Activated CD4-positive, alpha-beta T cell treated with anti-CD3 and anti-CD28 coated beads, Interleukin-2, amount 10 ng/mL, durations not matched to agents 7 days and 5 days (primary cell): Measurements from ENCODE around the gene SMIM35. TPM values are rescaled to one million over a fixed set of nuclear protein-coding genes. Genes with fewer than 3 reads are reported as not detected.
"Not testable (repeated sequence)": the region's sequence is repeated elsewhere in the genome, so short reads cannot be mapped to it uniquely, and the experiment has no call there.

Source experiments
- CTCF ChIA-PET: fragments of 350-600 bp; sonication (Branson Sonifier 250); formaldehyde crosslinking; loops from one replicate; lab custom pipeline; 2021; ENCODE audit warnings: antibody characterized with exemption; lab: Charles Lee
- POLR2A ChIA-PET: fragments of 350-600 bp; sonication (Branson Sonifier 250); formaldehyde crosslinking; loops from one replicate; lab custom pipeline; 2021; ENCODE audit warnings: antibody characterized with exemption; lab: Charles Lee
- DNase-seq: peaks from one replicate; pipeline ENCODE4 v3.0.0-alpha.2; 2020
- H3K27ac Mint-ChIP-seq: one replicate; pipeline ENCODE4 v1.8.0; 2021; ENCODE audit warnings: mild to moderate bottlenecking, moderate library complexity, mixed read lengths
- H3K27me3 Mint-ChIP-seq: one replicate; pipeline ENCODE4 v1.8.0; 2021; ENCODE audit warnings: mixed read lengths
- H3K36me3 Mint-ChIP-seq: one replicate; pipeline ENCODE4 v1.8.0; 2021; ENCODE audit warnings: low read depth, mixed read lengths
- H3K4me1 Mint-ChIP-seq: one replicate; pipeline ENCODE4 v1.8.0; 2021; ENCODE audit warnings: mixed read lengths
- H3K4me3 Mint-ChIP-seq: one replicate; pipeline ENCODE4 v1.8.0; 2021; ENCODE audit warnings: mild to moderate bottlenecking, moderate library complexity, mixed read lengths
- H3K9me3 Mint-ChIP-seq: one replicate; pipeline ENCODE4 v1.8.0; 2021; ENCODE audit warnings: mixed read lengths
- total RNA-seq, 2 experiments: library from RNA; stranded (reverse); gene quantifications; one replicate each; pipeline ENCODE4 v1.2.3, GENCODE V29; 2021

The SMIM35 gene
- total RNA-seq, 2 experiments from 2014 or later, result 0.27 TPM

- DNase-seq, result no peak
- no peak overlapping the region for H3K27ac Mint-ChIP-seq
- ChIA-PET POLR2A (no interaction called here), CTCF (interaction anchor here (0.6 to 1.5 kb wide), 8 partner anchors 9 to 592 kb away, joined by 3 to 5 read pairs (median 3); partner anchors contain the start of gene SMIM35)
- no peaks in the 10 kb centered on the region for H3K36me3 Mint-ChIP-seq
- H3K9me3 Mint-ChIP-seq, result no peaks in the 10 kb centered on the region
- H3K27me3 Mint-ChIP-seq, result peaks cover 7% of the 10 kb centered on the region
- no peaks in the 10 kb centered on the region for H3K4me1 Mint-ChIP-seq
- H3K4me3 Mint-ChIP-seq, result no peak overlapping the region
Measured at GRCh38 chr11:118071416-118072030, 15.2 kb downstream of the SMIM35 start.

DNA sequence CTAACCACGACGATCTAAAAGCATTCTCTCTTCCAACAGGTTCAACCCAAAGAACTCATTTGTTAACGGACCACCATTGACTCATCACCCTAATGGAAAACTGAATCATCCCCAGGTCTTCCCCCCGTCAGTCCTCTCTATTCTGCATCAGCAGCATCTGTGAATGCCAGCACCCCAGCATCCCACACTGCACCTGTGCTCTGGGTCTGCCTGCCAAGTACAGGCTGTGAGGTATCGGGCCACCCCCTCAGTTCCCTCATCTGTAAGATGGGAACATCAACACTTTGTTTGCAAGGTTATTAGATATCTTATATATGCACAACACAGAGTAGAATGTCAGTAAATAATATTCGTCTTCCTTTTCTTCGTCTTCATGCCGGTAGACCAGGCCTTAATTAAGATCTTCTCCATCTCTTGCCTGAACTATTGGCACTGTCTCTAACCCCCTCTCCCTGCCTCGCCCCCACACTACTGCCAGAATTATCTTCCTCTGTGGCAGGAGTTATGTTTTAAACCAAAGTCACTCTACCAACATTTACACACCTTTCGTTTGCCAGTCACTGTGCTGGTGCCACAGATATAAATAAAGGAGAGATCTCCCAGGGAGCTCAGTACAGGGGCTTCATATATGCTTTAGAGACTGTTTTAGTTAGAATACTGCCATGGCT lies 17.7 kb downstream of the SMIM35 start:
- H3K36me3 Mint-ChIP-seq, result no peaks in the 10 kb centered on the region
- no peak for DNase-seq
- peaks cover 2% of the 10 kb centered on the region for H3K4me1 Mint-ChIP-seq
- POLR2A ChIA-PET, result interaction anchor here (0.7 kb wide), 1 partner anchor 15 kb away, joined by 3 read pairs; no protein-coding TSS in a partner anchor
- H3K27ac Mint-ChIP-seq, result no peak overlapping the region
- H3K9me3 Mint-ChIP-seq, result no peaks in the 10 kb centered on the region
- peaks cover 5% of the 10 kb centered on the region for H3K27me3 Mint-ChIP-seq
- H3K4me3 Mint-ChIP-seq, result no peak overlapping the region
- CTCF ChIA-PET, result no interaction called here

DNA sequence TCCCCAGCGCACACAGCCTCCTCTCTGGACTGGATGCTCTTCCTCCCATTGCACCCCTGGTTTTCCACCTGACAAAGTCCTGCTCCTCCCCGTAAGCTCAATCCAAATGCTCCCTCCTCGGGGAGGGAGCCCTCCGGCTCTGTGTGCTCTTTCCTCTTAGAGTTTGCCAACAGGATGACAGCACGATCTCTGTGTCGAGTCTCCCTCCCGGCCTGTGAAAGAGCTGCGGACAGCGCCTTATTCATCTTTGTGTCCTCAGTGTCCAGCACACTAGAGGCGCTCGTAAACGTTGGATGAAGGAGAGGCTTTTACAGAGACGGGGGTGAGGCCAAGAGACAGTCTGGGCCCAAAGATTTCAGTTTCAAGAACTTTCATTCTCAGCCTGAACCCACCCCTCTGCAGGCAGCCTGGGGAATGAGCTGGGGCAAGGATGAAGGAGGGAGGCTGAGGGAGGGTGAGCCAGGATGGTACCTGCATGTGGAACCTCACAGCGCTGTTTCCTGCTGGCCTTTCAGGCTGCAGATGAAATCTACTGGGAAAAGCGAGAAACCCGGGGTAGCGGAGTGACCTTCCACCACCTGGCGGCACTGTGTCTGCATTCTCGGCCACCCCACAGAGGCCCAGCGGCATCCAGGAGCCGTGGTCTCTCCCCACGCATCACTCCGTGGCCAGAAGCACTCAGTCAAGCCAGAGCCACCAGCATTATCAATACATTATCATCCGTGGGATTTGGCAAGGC lies 18.4 kb downstream of the SMIM35 start:
- Mint-ChIP-seq H3K27me3 (peaks cover 4% of the 10 kb centered on the region), H3K4me3 (no peak overlapping the region), H3K27ac (no peak overlapping the region), H3K9me3 (no peaks in the 10 kb centered on the region), H3K4me1 (peaks cover 2% of the 10 kb centered on the region), H3K36me3 (no peaks in the 10 kb centered on the region)
- no peak for DNase-seq
- ChIA-PET CTCF (no interaction called here), POLR2A (no interaction called here)

DNA sequence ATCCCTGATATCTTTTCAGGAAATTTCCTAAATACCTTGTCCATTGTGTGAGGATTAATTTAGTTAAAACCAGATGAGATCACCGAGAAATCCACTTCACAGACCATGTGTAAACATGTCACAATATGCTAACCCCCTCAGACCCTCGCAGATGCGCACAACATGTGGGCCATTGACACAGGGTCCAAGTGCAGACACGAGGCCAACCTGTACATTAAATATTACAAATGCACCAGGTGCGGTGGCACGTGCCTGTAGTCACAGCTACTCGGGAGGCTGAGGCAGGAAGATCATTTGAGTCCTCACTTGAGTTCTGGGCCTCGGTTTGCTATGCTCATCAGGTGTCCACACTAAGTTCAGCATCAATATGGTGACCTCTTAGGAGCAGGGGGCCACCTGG lies 19.8 kb downstream of the SMIM35 start:
- peaks cover 2% of the 10 kb centered on the region for H3K4me1 Mint-ChIP-seq
- ChIA-PET POLR2A (no interaction called here), CTCF (interaction anchor here (1.5 kb wide), 1 partner anchor 244 kb away, joined by 3 read pairs; no protein-coding TSS in a partner anchor)
- H3K9me3 Mint-ChIP-seq, result no peaks in the 10 kb centered on the region
- H3K36me3 Mint-ChIP-seq, result no peaks in the 10 kb centered on the region
- no peak overlapping the region for H3K27ac Mint-ChIP-seq
- H3K4me3 Mint-ChIP-seq, result no peak overlapping the region
- H3K27me3 Mint-ChIP-seq, result peaks cover 3% of the 10 kb centered on the region
- no peak for DNase-seq

DNA sequence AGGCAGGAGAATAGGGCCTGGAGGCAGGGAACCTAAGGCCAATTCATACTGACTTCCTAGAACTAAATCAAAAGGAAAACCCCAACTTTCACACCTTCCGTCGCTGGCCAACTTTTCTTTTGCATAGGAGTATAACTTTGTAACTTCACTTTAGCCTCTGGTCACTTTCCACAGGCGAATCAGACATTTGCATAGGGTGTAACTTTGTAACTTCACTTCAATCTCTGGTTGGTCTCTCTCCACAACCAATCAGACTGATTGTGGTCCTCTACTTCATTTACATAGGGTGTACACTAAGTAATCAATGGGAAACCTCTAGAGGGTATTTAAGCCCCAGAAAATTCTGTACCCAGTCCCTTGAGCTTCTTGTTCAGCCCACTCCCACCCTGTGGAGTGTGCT lies 21.4 kb downstream of the SMIM35 start:
- peaks cover 2% of the 10 kb centered on the region for H3K4me1 Mint-ChIP-seq
- DNase-seq, result no peak
- H3K36me3 Mint-ChIP-seq, result no peaks in the 10 kb centered on the region
- no peak overlapping the region for H3K27ac Mint-ChIP-seq
- no peaks in the 10 kb centered on the region for H3K27me3 Mint-ChIP-seq
- H3K4me3 Mint-ChIP-seq, result no peak overlapping the region
- H3K9me3 Mint-ChIP-seq, result no peaks in the 10 kb centered on the region
- ChIA-PET CTCF (interaction anchor here (1.5 kb wide), 1 partner anchor 12 kb away, joined by 4 read pairs; no protein-coding TSS in a partner anchor), POLR2A (no interaction called here)

DNA sequence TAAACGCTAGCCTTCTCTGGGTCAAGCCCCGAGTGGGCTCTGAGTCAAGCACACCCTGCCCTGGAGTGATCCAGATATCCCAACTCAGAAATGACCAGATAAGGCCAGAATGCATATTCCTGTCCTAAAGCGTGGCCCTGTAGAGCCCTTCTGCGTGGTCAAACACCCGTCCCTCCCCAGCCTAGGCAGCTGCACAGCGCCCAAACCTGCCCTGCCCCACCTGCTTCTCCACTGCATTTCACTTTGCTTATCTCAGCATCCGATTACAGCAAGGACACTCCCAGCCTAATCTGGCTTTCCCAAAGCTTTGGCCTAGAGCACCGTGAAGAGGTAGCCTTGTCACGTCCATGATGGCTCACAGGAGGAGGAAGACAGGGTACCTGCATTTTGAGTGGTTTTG lies 21.8 kb downstream of the SMIM35 start:
- H3K36me3 Mint-ChIP-seq, result no peaks in the 10 kb centered on the region
- DNase-seq, result no peak
- H3K9me3 Mint-ChIP-seq, result no peaks in the 10 kb centered on the region
- POLR2A ChIA-PET, result no interaction called here
- no peak overlapping the region for H3K27ac Mint-ChIP-seq
- peaks cover 2% of the 10 kb centered on the region for H3K4me1 Mint-ChIP-seq
- CTCF ChIA-PET, result interaction anchor here (1.5 kb wide), 1 partner anchor 12 kb away, joined by 4 read pairs; no protein-coding TSS in a partner anchor
- H3K4me3 Mint-ChIP-seq, result no peak overlapping the region
- no peaks in the 10 kb centered on the region for H3K27me3 Mint-ChIP-seq

DNA sequence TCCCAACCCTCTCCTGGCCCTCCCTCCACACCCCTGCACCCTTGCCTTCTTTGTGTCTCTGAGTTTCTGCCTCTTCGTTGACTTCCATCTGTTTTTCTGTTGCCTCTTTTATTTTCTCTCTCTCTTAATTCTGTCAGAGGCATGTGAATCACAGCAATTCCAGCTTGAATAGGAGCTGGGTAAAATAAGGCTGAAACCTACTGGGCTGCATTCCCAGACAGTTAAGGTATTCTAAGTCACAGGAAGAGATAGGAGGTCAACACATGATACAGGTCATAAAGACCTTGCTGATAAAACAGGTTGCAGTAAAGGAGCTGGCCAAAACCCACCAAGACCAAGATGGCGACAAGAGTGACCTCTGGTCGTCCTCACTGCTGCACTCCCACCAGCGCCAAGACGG lies 24.1 kb downstream of the SMIM35 start:
- CTCF ChIA-PET, result interaction anchor here (0.8 to 3.5 kb wide), 4 partner anchors 10 to 471 kb away, joined by 3 to 15 read pairs (median 10); no protein-coding TSS in a partner anchor
- DNase-seq, POLR2A ChIA-PET, H3K4me3 Mint-ChIP-seq, H3K4me1 Mint-ChIP-seq, H3K27ac Mint-ChIP-seq, H3K27me3 Mint-ChIP-seq, H3K9me3 Mint-ChIP-seq, H3K36me3 Mint-ChIP-seq: not testable (repeated sequence)

DNA sequence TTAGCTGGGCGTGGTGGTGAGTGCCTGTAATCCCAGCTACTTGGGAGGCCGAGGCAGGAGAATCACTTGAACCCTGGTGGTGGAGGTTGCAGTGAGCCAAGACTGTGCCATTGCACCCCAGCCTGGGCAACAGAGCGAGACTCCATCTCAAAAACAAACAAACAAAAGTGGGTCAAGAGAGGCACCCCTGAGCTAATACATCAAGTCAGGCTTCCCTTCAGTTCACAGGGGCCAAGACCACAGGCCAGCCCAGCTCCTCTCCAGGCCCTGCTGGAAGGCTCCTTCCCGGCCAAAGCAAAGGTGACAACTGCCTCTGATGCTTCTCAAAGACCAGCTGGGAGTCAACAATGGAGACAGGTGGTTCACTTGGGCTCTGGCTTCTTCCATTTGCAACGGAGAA lies 24.6 kb downstream of the SMIM35 start:
- H3K9me3 Mint-ChIP-seq, H3K36me3 Mint-ChIP-seq, H3K27me3 Mint-ChIP-seq, H3K4me1 Mint-ChIP-seq, H3K27ac Mint-ChIP-seq, POLR2A ChIA-PET, DNase-seq, H3K4me3 Mint-ChIP-seq: not testable (repeated sequence)
- CTCF ChIA-PET, result interaction anchor here (0.8 to 3.5 kb wide), 7 partner anchors 9 to 471 kb away, joined by 3 to 15 read pairs (median 4); no protein-coding TSS in a partner anchor

GRCh38 chr11:118061586-118062125 lies 25.1 kb downstream of the SMIM35 start:
- DNase-seq, result no peak
- H3K4me1 Mint-ChIP-seq, result peaks cover 8% of the 10 kb centered on the region
- no peaks in the 10 kb centered on the region for H3K27me3 Mint-ChIP-seq
- H3K27ac Mint-ChIP-seq, result no peak overlapping the region
- CTCF ChIA-PET, result interaction anchor here (0.6 to 3.5 kb wide), 9 partner anchors 9 to 472 kb away, joined by 3 to 15 read pairs (median 4); no protein-coding TSS in a partner anchor
- H3K4me3 Mint-ChIP-seq, result no peak overlapping the region
- no peaks in the 10 kb centered on the region for H3K36me3 Mint-ChIP-seq
- no peaks in the 10 kb centered on the region for H3K9me3 Mint-ChIP-seq
- POLR2A ChIA-PET, result no interaction called here

- no peak overlapping the region for H3K4me3 Mint-ChIP-seq
- H3K9me3 Mint-ChIP-seq, result no peaks in the 10 kb centered on the region
- peaks cover 8% of the 10 kb centered on the region for H3K4me1 Mint-ChIP-seq
- ChIA-PET POLR2A (no interaction called here), CTCF (interaction anchor here (0.6 to 3.5 kb wide), 7 partner anchors 8 to 253 kb away, joined by 3 to 15 read pairs (median 4); no protein-coding TSS in a partner anchor)
- H3K36me3 Mint-ChIP-seq, result no peaks in the 10 kb centered on the region
- H3K27me3 Mint-ChIP-seq, result no peaks in the 10 kb centered on the region
- no peak for DNase-seq
- no peak overlapping the region for H3K27ac Mint-ChIP-seq
Measured at GRCh38 chr11:118060869-118061268, 25.9 kb downstream of the SMIM35 start.

DNA sequence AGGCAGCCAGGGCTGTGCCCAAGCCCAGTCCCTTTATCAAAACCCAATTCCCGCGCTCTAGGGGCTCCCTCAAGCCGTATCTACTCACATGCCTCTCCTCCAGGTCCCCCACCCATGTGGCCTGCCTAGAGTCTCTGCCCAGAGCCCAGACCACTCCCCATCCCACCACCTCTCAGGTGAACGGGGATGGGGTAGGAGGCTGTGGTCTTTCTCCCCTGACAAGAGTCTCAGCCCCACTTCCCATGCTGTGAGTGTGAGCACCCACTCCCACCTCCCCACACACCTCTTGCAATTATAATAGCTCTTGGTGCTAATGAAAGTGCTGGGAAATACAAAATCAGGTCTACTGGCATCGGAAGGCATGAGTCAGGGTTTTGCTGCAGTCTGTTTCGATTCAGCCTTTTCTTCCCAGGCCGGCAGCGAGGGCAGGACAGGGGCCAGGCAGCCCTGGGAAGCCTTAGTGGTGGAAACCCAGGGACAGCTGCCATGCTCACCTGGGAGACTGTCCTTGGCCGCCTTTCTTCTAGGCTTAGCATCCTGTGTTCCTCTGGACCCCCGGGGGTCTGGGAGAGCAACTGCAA lies 26.6 kb downstream of the SMIM35 start:
- no peaks in the 10 kb centered on the region for H3K36me3 Mint-ChIP-seq
- ChIA-PET POLR2A (no interaction called here), CTCF (interaction anchor here (0.6 to 1.4 kb wide), 2 partner anchors 26 to 253 kb away, joined by 3 to 4 read pairs; no protein-coding TSS in a partner anchor)
- H3K4me3 Mint-ChIP-seq, result no peak overlapping the region
- no peaks in the 10 kb centered on the region for H3K9me3 Mint-ChIP-seq
- no peak overlapping the region for H3K27ac Mint-ChIP-seq
- H3K27me3 Mint-ChIP-seq, result no peaks in the 10 kb centered on the region
- no peak for DNase-seq
- peaks cover 7% of the 10 kb centered on the region for H3K4me1 Mint-ChIP-seq

- Mint-ChIP-seq H3K27me3 (no peaks in the 10 kb centered on the region), H3K4me3 (no peak overlapping the region), H3K4me1 (peaks cover 7% of the 10 kb centered on the region), H3K9me3 (no peaks in the 10 kb centered on the region), H3K27ac (no peak overlapping the region), H3K36me3 (no peaks in the 10 kb centered on the region)
- no peak for DNase-seq
- ChIA-PET POLR2A (no interaction called here), CTCF (interaction anchor here (0.6 kb wide), 2 partner anchors 26 to 373 kb away, joined by 3 to 4 read pairs; no protein-coding TSS in a partner anchor)
Measured at GRCh38 chr11:118059246-118059940, 27.4 kb downstream of the SMIM35 start.
